K562 (cell line): Measurements from ENCODE around the gene DIPK1B. TPM values are rescaled to one million over a fixed set of nuclear protein-coding genes. Genes with fewer than 3 reads are reported as not detected.

Experiments
- ADNP ChIP-seq: fragments of 200-800 bp; sonication (Bioruptor generic); IDR thresholded peaks from 2 replicates; pipeline ENCODE4 v1.6.1; 2016; ENCODE audit warnings: missing genetic modification characterization, missing compliant biosample characterization
- CUX1 ChIP-seq: fragments of 200-800 bp; sonication (Bioruptor generic); IDR thresholded peaks from 2 replicates; pipeline ENCODE4 v1.6.1; 2016; ENCODE audit warnings: missing genetic modification characterization, missing compliant biosample characterization
- ETV5 ChIP-seq: sonication (generic); formaldehyde crosslinking; IDR thresholded peaks from 2 replicates; pipeline ENCODE4 v1.4.0; 2020; ENCODE audit warnings: low read depth, mild to moderate bottlenecking, missing genetic modification reagents
- REST ChIP-seq, 2 experiments: fragments of 450-650 bp; formaldehyde crosslinking in 1 of 2; IDR thresholded peaks; 2 replicates each; pipeline versions ENCODE4 v1.4.0 to v1.6.1; 2014 to 2020; ENCODE audit warnings: mild to moderate bottlenecking in 2 of 2, borderline replicate concordance in 1 of 2, low read depth in 1 of 2
- ZNF592 ChIP-seq: fragments of 450-650 bp; IDR thresholded peaks from 2 replicates; pipeline ENCODE4 v1.6.1; 2017; ENCODE audit warnings: antibody characterized with exemption, mild to moderate bottlenecking
- polyA plus RNA-seq, 8 experiments: library from polyadenylated mRNA; depleted of rRNA in 4 of 8; stranded (reverse) in 5 of 8; unstranded in 3 of 8; fragments of >200 nt; fragmentation: Nextera tagmentation in 2 of 8; fragmentation: Illumina TruSeq in 1 of 8; extraction: Ambion mirVana in 2 of 8; extraction: Trizol in 1 of 8; gene quantifications; 2 replicates each; pipeline versions ENCODE4 v1.2.1 to v1.2.3, GENCODE V29; 2011 to 2014; ENCODE audit warnings: inconsistent platforms in 1 of 8, missing spikeins in 1 of 8
- total RNA-seq, 7 experiments: library from RNA; depleted of rRNA in 6 of 7; stranded (reverse); fragments of >200 nt in 6 of 7; fragmentation: Illumina TruSeq in 2 of 7; extraction: Trizol in 2 of 7; gene quantifications; 2 replicates each; pipeline versions ENCODE4 v1.2.1 to v1.2.3, GENCODE V29; 2011 to 2021; ENCODE audit warnings: low replicate concordance in 1 of 7

Gene DIPK1B
- total and polyA plus RNA-seq, 9 of the 15 experiments (the other 6 are each of a cell fraction or from before 2014, with no cell fraction given): 0.08 to 22.3 (median 5.9) TPM

- TF ChIP-seq ZNF592: no peak
- no peak for TF ChIP-seq ADNP
- TF ChIP-seq REST (IDR thresholded peaks at IDR 0.05; ENCODE audit: borderline replicate concordance): no peak
- no peak for TF ChIP-seq REST (CRISPR knock-in tag; IDR thresholded peaks at IDR 0.05; ENCODE audit: low read depth)
- TF ChIP-seq CUX1 (CRISPR knock-in tag): no peak
- no peak for TF ChIP-seq ETV5 (CRISPR knock-in tag)
These were observed 44.2 kb upstream of the DIPK1B start (continued) for GRCh38 chr9:136667940-136668760.
